NOMO-1 (cell line): ENCODE measurements around the gene SV2A.

Experiments used
- DNase-seq, 2 experiments: peaks; one replicate each; lab custom pipeline; 2025; ENCODE audit not compliant: unreplicated experiment in 2 of 2; lab: John Stamatoyannopoulos, UW

SV2A gene

DNA sequence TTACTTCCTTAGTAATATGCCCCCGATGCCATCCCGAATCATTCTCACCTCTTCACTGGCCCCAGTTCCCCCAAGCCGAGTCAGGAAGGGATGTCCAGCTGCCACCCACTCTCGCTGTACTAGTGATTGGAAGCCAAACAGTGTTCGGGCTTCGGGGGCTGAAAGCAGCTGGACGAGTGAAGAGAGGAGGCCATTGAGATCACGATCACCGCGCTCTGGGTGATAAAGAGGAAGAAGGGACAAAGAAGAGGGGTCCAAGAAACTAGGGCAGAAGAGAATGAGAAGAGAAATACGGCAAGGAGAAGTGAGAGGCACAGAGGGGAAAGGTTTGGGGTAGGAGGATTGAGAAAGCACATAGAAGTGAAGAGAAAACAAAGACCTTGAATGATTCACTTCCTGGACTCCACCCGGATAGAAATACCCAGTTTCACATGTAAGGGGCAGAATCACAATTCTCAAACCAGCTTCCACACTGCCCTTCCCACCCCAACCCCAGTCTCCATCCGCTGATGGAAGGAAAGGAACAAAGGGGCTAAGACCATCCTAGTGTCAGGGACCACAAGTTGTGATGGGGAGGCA lies 13.7 kb upstream of the SV2A start:
- peak; percentile 68 to 78 for DNase-seq

DNA sequence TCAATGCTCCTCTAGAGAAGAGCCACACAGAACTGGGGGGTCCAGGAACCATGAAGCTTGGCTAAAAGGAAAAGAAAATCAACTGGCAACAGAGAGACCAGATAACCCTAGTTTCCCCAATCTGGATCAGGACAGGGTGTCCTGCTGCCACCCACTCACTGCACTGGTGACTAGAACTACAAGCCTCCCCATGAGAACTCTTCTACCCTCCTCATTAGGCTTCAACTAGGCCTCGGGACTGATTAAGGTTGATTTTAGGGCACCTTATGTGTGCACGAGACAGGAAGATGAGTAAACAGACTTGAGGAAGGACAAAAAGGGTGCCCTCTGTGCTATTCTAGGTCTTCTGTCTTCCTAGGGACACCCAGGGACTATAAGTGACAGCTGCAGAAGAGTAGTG lies 12.2 kb upstream of the SV2A start:
- DNase-seq: no peak

DNA sequence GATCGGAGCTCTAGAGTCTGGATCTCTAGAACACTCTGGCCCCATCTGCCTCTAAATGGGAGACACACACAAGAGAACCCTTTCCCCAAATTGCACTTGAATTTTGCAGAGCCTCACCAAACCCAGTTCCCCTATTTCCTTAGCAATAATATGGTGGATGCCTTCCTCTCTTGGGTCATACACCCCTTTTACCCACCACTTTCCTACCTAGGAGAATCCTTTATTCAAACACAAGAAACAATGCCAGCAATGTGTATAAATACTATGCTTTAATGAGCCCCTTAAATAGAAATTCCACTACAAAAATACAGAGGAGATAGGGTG lies 10.7 kb upstream of the SV2A start:
- peak in 1 of 2 experiments; percentile 18 for DNase-seq

DNA sequence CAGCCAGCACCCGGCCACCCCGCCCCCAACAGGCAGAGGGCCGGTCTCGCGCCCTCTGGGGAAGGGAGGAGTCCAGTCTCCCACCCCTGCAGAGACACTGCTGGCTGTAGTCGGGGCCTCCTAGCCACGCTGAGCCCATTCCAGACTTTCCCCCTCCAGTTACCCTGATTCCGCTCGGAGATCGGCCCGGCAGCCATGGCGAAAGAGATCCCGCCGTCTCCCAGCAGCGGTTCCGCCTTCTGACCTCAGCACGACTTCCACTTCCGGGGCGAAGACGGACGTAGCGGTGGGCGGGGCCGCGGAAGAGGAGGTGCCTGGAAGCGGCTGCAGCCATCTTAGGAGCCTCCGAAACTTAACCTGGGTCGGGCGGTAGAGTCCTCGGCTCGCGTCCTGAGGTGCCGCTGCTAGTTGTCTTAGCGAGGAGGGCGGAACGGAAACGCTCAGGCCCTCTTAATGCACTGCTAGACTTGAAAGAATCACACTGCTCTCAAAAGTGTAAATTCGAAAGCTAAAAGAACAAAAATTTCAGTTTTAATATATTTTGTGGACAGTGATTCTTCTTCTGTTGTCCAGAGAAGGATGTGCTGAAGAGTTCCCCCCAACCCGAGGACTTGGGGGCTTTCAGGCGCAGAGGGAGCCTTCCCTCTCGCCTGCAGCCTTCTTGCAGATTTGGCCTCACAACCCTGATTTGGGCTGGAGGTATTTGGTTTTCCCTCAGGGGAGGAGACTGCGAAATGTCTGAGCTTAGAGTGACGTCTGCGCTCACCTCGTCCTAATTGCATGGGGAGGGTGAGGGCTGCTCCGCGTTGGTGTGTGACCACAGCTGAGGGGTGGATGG lies 10.1 kb upstream of the SV2A start, which contains the start of gene SF3B4:
SF3B4 (minus strand) TSS at position 241 of the 838 bp plus-strand sequence; CDS start at position 197, 44 bp downstream.
- peak; percentile 92 to 96 for DNase-seq

DNA sequence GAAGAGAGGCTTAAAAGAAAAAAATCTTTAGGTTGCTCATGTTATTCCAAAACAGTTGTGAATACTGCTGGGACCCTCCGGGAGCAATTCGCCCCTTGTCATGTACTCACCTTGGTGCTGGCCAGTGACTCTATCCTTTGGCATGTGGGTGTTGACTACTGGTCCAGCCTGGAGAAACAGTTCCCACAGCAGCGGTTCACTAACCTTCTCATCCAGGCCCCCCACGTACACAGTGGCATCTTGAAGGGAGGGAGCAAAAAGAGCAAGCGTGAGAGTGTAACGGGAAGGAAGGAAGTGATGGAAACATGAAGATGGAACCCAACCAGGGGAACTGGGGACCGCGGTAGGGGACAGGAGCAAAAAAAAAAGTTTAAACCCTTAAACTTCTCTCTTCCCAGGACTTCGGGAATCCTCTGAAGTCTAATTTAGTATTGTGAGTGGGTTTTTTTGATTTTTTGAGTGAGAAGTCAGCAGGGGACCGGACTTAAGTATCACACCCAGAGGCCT lies 9.5 kb upstream of the SV2A start:
- DNase-seq: no peak

GRCh38 chr1:149926296-149926695 lies 8.7 kb upstream of the SV2A start:
- no peak for DNase-seq

GRCh38 chr1:149925751-149926150 lies 8.1 kb upstream of the SV2A start:
- no peak for DNase-seq

GRCh38 chr1:149925345-149925744 lies 7.7 kb upstream of the SV2A start:
- no peak for DNase-seq

DNA sequence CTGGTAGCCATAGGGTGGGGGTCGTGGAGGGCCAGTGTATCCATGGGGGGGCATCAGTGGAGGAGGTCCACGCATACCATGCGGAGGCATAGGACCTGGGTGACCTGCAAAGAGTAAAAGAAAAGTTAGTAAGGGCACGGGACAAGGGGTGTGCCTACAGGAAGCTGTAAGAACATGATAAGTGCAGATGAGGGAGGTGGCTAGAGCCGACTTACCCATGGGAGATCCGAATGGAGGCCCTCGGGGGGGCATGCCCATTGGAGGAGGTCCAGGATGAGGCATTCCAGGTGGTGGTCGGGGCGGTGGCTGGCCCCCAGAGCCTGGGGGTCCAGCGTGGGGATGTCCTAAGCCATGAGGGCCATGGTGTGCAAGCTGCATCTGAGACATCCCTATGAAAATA lies 6.0 kb upstream of the SV2A start:
- DNase-seq: no peak

GRCh38 chr1:149916898-149917252 lies 769 bp downstream of the SV2A start:
- DNase-seq: no peak

DNA sequence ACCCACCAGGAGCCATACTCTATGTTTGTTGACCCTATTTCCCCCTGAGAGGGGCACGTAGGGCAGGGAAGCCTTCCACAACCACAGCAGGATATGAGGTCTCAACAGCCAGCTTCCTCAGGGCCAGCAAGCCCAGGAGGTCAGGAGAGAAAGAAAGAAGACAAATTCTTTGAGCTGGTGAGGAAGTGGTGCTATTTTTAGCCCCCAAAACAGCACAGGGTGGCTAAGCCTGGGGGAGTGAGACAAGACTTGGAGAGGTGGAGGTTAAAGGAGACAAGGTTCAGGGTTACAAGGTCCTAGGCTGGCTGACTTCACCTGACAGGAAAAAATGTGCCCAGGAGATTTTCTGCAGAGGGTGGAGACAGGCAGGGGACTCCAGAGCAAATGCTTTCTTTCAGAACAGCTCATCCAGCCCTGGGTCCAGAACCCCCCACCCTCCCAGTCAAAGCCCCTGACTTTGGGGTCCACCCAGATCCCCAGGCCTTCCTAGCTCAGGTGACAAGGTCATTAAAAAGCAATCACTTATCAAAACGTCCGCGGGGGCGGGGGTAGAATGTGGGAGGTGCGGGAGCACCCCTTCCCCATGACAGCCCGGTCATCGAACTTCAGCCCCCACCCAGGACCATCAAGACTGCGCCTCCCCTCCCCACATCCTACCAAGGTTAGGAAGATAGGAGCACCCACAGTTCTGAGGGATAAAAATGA lies 1.3 kb downstream of the SV2A start:
- DNase-seq: peak in 1 of 2 experiments; percentile 20

DNA sequence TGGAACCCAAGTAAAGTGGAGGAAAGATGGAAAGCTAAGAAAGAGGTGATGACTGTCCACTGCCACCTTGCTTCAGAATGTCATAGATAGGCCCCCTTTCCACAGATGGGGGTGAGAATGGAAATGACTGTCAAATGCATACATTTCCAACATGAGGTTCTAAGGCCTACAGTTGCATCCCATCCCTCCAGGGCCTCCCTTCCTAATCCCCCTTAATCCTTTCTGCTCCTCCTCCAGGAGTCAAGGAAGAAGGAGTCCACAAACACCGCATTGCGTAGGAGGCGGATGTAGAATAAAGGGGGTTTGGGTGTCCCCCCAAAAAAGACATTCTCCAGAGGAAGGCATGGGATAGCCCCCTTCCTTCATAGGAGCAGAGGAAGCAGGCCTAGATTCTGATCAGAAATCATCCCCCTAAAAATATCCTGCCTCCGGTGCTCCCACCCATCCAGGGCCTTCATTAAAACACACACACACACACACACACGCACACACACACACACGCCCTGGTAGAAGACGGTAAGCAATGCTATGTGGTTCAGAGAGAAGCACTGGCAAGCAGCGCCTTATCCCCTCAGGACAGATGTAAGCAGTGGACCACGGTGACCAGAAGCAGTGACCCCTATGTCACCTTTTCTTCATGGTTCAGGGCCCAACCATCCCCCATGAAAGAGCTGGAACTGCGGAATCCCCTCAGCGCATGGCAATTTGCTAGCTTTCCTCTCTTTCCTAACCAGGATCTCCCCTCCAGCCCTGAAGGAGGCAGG lies 2.0 kb downstream of the SV2A start:
- DNase-seq: no peak

GRCh38 chr1:149914545-149914944 lies 3.1 kb downstream of the SV2A start:
- DNase-seq: no peak

DNA sequence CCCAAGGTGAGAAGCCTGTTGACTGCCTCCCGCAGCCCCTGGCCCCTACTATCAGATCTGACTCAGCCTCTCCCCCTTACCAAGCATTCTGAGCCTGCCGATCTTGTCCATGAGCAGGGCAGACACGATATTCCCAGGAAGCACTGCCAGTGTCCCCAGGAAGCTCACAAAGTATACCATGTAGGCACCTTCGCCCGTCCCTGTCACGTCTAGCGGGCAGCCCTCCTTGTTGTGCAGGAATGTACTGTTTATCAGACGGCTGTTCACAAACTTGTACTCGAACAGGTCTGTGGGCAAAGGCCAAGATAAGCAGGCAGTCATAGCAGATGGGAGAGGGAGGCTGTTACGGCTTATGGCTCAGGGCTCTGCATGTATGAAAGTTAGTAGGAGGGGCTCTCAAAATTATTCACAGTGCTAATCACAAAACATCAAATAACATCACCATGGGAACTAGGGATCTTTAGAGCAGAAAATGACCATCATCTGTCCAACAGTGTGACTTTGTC lies 11.0 kb downstream of the SV2A start:
- DNase-seq: no peak

GRCh38 chr1:149903836-149904491 lies 13.7 kb downstream of the SV2A start:
- DNase-seq: no peak

GRCh38 chr1:149899460-149900284 lies 18.0 kb downstream of the SV2A start, which contains the start of gene BOLA1:
Gene BOLA1 (plus strand): TSS chr1:149899568. CDS start chr1:149900060, 492 bp downstream.
- DNase-seq: peak; percentile 85 to 92

GRCh38 chr1:149896575-149896974 lies 21.1 kb downstream of the SV2A start:
- no peak for DNase-seq

DNA sequence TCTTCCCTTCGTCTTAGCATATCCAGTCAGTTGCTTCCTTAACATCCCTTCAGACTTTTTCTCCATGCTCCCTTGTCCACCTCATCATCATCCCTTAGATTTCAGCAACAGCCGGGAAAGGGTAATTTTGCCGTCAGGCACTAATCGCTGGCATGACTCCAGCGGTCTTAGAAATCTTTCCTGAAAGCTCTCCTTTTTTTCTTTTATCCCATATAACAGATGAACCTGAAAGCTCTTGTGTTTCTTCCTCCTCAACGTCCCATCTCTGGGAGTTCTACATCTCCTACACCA lies 28.7 kb downstream of the SV2A start:
- DNase-seq: no peak

DNA sequence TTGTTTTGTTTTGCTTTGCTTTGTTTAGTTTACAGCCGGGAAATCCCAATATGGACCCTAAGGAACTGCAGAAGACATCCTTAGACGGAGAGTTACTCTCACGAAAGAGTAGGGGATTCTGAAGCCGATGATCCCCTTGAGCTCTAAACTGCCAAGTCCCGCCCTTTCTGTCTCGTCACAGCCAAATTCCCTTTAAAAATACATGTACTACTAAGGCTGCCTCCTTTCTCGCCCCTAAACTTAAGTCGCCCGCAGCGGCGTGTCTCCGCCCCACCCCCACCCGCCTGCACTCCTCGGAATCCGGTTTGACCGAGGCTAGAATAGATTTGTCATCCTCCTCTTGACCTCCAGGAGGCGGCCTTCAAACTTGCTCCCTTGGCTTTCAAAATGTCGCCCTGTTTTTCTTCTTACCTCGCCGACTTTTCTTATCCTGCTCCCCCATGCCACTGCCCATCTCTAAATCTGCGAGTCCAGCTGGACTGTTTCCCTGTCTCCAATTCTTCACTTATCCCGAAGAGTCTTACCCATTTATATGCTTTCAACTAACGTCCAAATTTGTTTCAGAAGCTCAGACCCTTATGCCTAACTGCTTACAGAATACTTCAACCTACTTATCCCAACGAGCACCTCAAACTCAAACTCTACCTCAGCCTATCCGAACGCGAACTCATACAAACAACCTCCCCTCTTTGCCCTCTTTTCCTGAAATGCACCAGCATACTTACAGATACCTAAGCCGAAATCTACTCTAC lies 29.2 kb downstream of the SV2A start:
- peak; percentile 80 to 95 for DNase-seq
